Prostate gland (tissue), 2 donors: ENCODE measurements around the gene RPAIN. TPM values are rescaled to one million over a fixed set of nuclear protein-coding genes. Genes with fewer than 3 reads are reported as not detected.
"Not testable (repeated sequence)": the region's sequence is repeated elsewhere in the genome, so short reads cannot be mapped to it uniquely, and the experiment has no call there.

Experiments
- DNase-seq: peaks from one replicate; pipeline ENCODE4 v3.0.0-alpha.2; 2019; ENCODE audit warnings: low spot score
- H3K27ac ChIP-seq, 2 donors: fragments of 200-600 bp; sonication (generic); 2 replicates each; pipeline ENCODE4 v1.5.1; 2017 to 2019
- H3K27me3 ChIP-seq: fragments of 200-600 bp; sonication (generic); replicated peaks from 2 replicates; pipeline ENCODE4 v1.5.1; 2019; ENCODE audit not compliant: insufficient read depth
- H3K36me3 ChIP-seq, 2 donors: fragments of 200-600 bp; sonication (generic); 1 replicate in 1 of 2; 2 replicates in 1 of 2; pipeline versions ENCODE4 v1.5.1 to v1.8.1; 2017 to 2019
- H3K4me1 ChIP-seq: fragments of 200-600 bp; sonication (generic); replicated peaks from 2 replicates; pipeline ENCODE4 v1.5.1; 2019
- H3K4me3 ChIP-seq, 2 donors: fragments of 200-600 bp; sonication (generic); 2 replicates each; pipeline ENCODE4 v1.5.1; 2017 to 2019
- H3K9me3 ChIP-seq: fragments of 200-600 bp; sonication (generic); 2 replicates; pipeline ENCODE4 v1.5.1; 2017
- CTCF ChIP-seq, 4 experiments: fragments of 200-600 bp in 2 of 4; fragments of 450-650 bp in 2 of 4; sonication (generic) in 2 of 4; IDR thresholded peaks; 1 replicate in 3 of 4; 2 replicates in 1 of 4; pipeline ENCODE4 v1.5.1; 2016 to 2019; ENCODE audit warnings: antibody characterized with exemption in 4 of 4, mild to moderate bottlenecking in 2 of 4, moderate library complexity in 2 of 4
- POLR2A ChIP-seq: fragments of 450-650 bp; IDR thresholded peaks from one replicate; pipeline ENCODE4 v1.6.1; 2016; ENCODE audit warnings: antibody characterized with exemption, mild to moderate bottlenecking
- POLR2AphosphoS5 ChIP-seq: sonication (generic); formaldehyde crosslinking; IDR thresholded peaks from one replicate; pipeline ENCODE4 v1.6.1; 2017; ENCODE audit warnings: antibody characterized with exemption
- WGBS: methylation state at CpG from one replicate; pipeline ENCODE4 v1.1.5; 2018; 5-methylcytosine and 5-hydroxymethylcytosine counted together
- intact Hi-C: fragments of 100-400 bp; cut with DNase I; formaldehyde crosslinking; loops from one replicate; pipeline ENCODE4 v1.14.2; 2022
- total RNA-seq, 2 donors: library from RNA; depleted of rRNA; stranded (reverse); fragments of >200 nt; gene quantifications; one replicate each; pipeline ENCODE4 v1.1.0, GENCODE V29; 2016

Gene RPAIN
- total RNA-seq, 2 donors from 2014 or later = 39.2 to 51.1 TPM

- no peaks in the 10 kb centered on the region for H3K27me3 ChIP-seq
- peaks cover 6 to 12% of the 10 kb centered on the region in 2 donors for H3K36me3 ChIP-seq
- H3K4me1 ChIP-seq = no peaks in the 10 kb centered on the region
- no peaks in the 10 kb centered on the region for H3K9me3 ChIP-seq
- TF ChIP-seq POLR2A = no peak
- TF ChIP-seq POLR2AphosphoS5 = no peak
- no peak for TF ChIP-seq CTCF (IDR thresholded peaks at IDR 0.05)
- no peak overlapping the region for H3K27ac ChIP-seq
- intact Hi-C loops = no loop called here
- 78% methylated on average over 3 of the region's 3 CpGs for WGBS
- DNase-seq = no peak
- no peak overlapping the region for H3K4me3 ChIP-seq
Observed at GRCh38 chr17:5425826-5426225, 5.8 kb downstream of the RPAIN start.

GRCh38 chr17:5429191-5429887, 9.4 kb downstream of the RPAIN start:
- H3K4me1 ChIP-seq = no peaks in the 10 kb centered on the region
- TF ChIP-seq CTCF (IDR thresholded peaks at IDR 0.05) (no peak), POLR2A (no peak), POLR2AphosphoS5 (no peak)
- peaks cover 8 to 12% of the 10 kb centered on the region in 2 donors for H3K36me3 ChIP-seq
- no peak overlapping the region for H3K4me3 ChIP-seq
- H3K27me3 ChIP-seq = no peaks in the 10 kb centered on the region
- H3K27ac ChIP-seq = no peak overlapping the region
- H3K9me3 ChIP-seq = no peaks in the 10 kb centered on the region
- WGBS = 74% methylated on average over 3 of the region's 3 CpGs
- intact Hi-C loops = no loop called here
- DNase-seq = no peak

GRCh38 chr17:5430413-5430999, 10.5 kb downstream of the RPAIN start:
- 96% methylated on average over 3 of the region's 3 CpGs for WGBS
- Histone ChIP-seq H3K4me3 (no peak overlapping the region), H3K27ac (no peak overlapping the region), H3K27me3 (no peaks in the 10 kb centered on the region), H3K36me3 (peaks cover 8 to 9% of the 10 kb centered on the region in 2 donors), H3K4me1 (no peaks in the 10 kb centered on the region), H3K9me3 (no peaks in the 10 kb centered on the region)
- TF ChIP-seq POLR2A = no peak
- no peak for TF ChIP-seq POLR2AphosphoS5
- TF ChIP-seq CTCF (IDR thresholded peaks at IDR 0.05) = no peak
- intact Hi-C loops = no loop called here
- no peak for DNase-seq

- H3K4me3 ChIP-seq, DNase-seq, H3K27me3 ChIP-seq, H3K9me3 ChIP-seq, H3K36me3 ChIP-seq, intact Hi-C loops, H3K27ac ChIP-seq, H3K4me1 ChIP-seq: not testable (repeated sequence)
- WGBS = 76% methylated on average over 5 of the region's 5 CpGs
Observed at GRCh38 chr17:5431234-5431633, 11.3 kb downstream of the RPAIN start.

GRCh38 chr17:5431949-5432556, 12.1 kb downstream of the RPAIN start:
- H3K4me3 ChIP-seq = no peak overlapping the region
- intact Hi-C loops = no loop called here
- no peak overlapping the region for H3K27ac ChIP-seq
- no peaks in the 10 kb centered on the region for H3K27me3 ChIP-seq
- H3K9me3 ChIP-seq = no peaks in the 10 kb centered on the region
- 54% methylated on average over 3 of the region's 3 CpGs for WGBS
- no peaks in the 10 kb centered on the region for H3K4me1 ChIP-seq
- DNase-seq = no peak
- TF ChIP-seq CTCF (IDR thresholded peaks at IDR 0.05) (no peak), POLR2A (no peak), POLR2AphosphoS5 (no peak)
- peaks cover 6 to 8% of the 10 kb centered on the region in 2 donors for H3K36me3 ChIP-seq
